Adipose tissue (tissue), 3 donors: ENCODE data around the gene ABI3. TPM values are rescaled to one million over a fixed set of nuclear protein-coding genes. Genes with fewer than 3 reads are reported as not detected.

Source experiments
- H3K27ac ChIP-seq: one replicate; pipeline ENCODE4 v1.5.1; 2013; ENCODE audit warnings: low read depth, low read length
- WGBS, 3 donors: extraction: QIAGEN DNeasy Blood & Tissue Kit; methylation state at CpG; one replicate each; pipeline ENCODE4 v1.1.7; 2013; 5-methylcytosine and 5-hydroxymethylcytosine counted together
- polyA plus RNA-seq, 3 donors: library from polyadenylated mRNA; stranded (reverse); fragments of 200-250 nt; gene quantifications; one replicate each; pipeline ENCODE4 v1.2.3, GENCODE V29; 2013
- donor health status: healthy with polysubstance abuse.
- donor health status: Bipolar disorder and iron deficiency.
- donor health status: healthy.

The ABI3 gene
- polyA plus RNA-seq, 3 donors, result 1.7 to 12.1 (median 5.5) TPM

DNA sequence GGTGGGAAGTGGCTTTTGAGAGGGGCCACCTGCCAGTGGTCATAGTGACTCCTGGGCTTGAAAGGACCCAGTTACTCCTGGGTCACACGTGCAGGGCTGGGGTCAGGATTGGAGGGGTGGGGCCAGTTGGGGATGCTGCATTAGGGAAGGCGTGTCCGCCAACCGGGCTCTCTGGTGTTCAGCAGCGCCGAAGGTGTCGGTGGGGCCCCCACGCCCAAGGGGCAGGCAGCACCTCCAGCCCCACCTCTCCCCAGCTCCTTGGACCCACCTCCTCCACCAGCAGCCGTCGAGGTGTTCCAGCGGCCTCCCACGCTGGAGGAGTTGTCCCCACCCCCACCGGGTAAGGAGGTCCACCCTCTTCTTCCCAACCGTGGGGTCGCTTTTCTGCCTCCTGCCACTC lies 9.5 kb downstream of the ABI3 start:
- 67 to 79% (median 79%) methylated on average over 14 to 15 of the region's 15 CpGs for WGBS, 3 donors
- no peak overlapping the region for H3K27ac ChIP-seq

DNA sequence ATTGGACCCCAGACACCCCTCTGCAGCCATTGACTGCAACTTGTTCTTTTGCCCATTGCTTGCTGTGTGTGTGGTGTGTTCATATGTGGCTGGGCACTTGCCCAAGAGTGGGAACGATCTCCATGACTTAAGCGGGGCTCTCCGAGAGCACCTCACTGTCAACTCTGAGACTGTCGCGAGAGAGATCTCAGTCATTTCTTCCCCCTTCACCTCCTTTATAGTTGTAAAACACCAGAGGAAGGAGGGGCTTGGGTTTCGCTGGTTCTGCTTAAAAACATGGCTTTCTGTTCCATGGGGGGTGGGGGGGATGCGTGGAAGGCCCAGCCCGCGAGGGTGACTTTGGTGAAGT lies 12.6 kb downstream of the ABI3 start:
- 20 to 28% (median 24%) methylated on average over 9 of the region's 9 CpGs for WGBS, 3 donors
- no peak overlapping the region for H3K27ac ChIP-seq

DNA sequence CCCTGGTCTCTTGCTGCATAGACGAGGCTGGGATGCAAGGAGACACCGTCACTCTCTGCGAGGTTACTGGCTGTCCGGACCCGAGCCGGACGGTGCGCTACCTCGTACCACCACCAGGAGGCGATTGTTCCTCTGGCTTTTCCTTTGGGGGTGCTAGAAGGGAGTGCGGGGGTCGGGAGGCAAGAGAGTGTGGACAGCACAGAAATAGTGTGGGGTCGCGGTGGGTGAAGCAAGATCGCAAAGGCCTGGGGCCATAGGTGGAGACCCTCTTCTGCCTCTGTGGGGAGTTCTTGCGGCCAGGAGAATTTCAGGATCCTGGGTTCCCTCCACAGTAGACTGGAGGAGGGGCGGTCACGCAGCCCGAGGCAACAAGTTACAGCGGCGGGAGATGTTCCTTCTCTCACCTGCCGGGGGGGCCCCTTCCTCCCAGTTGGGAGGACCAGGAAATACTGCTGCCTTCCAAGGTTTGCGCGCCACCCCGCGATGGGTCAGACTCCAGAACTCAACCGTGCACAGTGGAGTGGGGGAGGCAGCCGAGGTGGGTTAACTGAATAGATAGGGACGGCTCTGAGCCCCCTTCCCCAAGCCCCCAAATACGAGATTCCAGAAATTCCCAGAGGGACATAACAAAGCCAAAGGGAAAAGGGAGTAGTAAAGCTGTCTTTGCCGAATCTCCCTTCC lies 13.2 kb downstream of the ABI3 start:
- H3K27ac ChIP-seq, result no peak overlapping the region
- 4 to 6% (median 4%) methylated on average over 31 of the region's 31 CpGs for WGBS, 3 donors

DNA sequence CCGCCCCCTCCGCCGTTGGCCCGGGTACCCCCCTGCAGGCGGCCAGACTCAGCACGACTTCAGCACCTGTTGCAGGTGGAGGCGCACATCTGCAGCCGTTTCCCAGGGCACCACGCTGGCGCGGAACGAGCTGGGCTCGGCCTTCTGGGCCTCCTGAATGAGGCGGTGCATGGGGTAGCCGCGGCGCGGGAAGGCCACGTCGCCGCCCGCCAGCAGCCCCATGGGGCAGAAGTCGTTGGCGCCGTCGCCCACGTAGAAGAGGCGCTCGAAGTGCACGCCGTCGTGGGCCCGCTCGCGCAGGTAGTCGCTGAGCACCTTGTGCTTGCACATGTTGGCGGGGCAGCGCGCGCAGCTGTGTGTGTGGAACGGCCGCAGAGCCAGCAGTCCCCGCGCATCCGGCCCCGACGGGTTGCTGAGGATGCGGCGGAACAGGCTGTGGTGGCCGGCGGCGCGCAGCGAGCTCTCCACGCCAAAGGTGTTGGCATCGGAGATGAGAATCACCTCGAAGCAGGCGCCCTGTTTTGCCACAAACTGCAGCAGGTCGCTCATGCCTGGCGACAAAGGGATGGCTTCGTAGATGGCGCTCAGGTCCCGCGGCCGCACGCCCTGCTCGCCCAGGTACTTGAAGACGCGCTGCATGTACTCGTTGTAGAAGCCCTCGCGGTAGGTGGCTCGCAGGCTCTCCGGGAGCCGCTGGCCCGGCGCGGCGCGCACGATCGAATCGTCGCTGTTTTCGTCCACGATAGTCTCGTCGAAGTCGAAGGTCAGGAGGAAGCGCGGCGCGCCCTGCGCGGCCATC lies 13.9 kb downstream of the ABI3 start:
- 1 to 4% (median 2%) methylated on average over 92 to 95 of the region's 95 CpGs for WGBS, 3 donors
- H3K27ac ChIP-seq, result no peak overlapping the region

DNA sequence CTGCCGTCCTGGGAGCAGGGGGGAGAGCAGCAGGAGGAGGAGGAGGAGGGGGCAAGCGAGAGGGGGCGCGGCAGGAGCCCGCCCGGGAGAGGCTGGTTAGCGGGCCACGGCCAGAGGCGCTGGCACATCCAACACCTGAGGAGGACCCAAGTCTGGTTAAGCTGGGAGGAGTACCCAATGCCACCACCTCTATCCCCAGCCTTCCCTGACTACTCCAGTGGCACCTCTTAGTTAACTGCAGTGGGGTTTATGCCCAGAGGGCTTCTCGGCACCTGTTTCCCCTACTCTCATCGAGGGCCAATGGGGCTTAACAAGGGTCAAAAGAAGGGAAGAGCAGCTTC lies 14.5 kb downstream of the ABI3 start:
- WGBS, 3 donors, result 18 to 69% (median 24%) methylated on average over 3 to 11 of the region's 11 CpGs
- H3K27ac ChIP-seq, result no peak overlapping the region

DNA sequence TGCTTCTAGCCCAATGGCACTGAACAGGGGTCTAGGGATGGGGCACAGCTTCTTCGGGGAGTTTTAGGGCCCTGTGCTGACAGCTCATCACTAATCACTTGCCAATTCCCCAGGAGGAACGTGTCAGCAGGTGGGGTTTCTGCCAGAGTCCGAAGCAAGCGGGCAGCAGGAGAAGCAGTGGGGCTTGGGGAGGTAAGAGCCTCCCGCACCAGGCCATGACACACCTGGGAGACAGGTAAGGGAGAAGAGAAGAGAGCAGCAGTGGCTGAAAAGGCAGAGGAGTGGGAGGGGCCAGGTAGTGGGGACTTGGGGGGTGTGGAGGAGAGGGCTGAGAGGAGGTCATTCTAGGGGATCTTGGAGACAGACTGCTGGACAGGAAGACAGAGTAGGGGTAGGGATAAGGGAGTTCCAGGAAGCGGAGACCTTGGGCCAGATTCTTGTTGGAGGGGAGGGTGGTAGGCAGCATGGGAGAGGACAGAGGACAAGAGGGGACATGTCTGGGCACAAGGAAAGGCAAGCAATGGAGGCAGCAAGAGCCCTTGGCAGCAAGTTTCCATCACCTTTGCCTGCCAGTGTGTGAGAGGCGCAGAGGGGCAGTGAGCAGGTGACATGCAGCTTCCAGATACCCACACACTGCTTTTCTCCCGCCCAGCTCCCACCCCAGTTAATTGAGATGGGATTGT lies 15.2 kb downstream of the ABI3 start:
- H3K27ac ChIP-seq, result no peak overlapping the region
- 77 to 85% (median 85%) methylated on average over 8 of the region's 8 CpGs for WGBS, 3 donors

DNA sequence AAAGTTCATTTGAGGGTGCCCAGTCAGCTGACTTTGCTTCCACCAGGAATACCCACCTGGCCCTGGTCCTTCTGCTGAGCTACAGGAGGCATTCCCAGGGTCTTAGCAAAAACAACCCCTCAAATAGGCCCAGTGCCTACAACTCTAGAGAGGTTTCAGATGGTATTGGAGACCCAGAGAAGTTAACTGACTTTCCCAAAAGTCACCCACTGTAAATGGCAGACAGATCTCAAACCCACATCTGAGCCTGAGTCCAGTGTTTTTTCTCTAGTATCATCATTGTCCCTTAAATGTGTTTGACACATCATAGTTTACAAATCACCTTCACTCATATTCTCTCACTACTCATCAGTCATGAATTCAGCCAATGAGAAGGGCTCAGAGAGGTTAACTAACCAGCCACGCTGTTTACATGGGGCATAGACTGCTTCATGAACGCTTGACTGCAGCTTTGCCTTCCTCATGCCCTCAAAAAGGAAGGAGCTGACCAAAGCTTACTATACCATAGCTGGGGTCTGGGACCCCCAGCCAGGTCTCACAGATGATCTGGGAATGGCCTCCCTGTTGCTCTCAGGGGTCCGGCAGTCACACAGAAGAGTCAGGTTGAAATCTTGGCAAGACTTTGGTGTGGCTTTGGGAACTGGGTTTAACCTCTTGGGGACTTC lies 16.4 kb downstream of the ABI3 start:
- 46 to 81% (median 78%) methylated on average over 3 of the region's 3 CpGs for WGBS, 3 donors
- no peak overlapping the region for H3K27ac ChIP-seq

DNA sequence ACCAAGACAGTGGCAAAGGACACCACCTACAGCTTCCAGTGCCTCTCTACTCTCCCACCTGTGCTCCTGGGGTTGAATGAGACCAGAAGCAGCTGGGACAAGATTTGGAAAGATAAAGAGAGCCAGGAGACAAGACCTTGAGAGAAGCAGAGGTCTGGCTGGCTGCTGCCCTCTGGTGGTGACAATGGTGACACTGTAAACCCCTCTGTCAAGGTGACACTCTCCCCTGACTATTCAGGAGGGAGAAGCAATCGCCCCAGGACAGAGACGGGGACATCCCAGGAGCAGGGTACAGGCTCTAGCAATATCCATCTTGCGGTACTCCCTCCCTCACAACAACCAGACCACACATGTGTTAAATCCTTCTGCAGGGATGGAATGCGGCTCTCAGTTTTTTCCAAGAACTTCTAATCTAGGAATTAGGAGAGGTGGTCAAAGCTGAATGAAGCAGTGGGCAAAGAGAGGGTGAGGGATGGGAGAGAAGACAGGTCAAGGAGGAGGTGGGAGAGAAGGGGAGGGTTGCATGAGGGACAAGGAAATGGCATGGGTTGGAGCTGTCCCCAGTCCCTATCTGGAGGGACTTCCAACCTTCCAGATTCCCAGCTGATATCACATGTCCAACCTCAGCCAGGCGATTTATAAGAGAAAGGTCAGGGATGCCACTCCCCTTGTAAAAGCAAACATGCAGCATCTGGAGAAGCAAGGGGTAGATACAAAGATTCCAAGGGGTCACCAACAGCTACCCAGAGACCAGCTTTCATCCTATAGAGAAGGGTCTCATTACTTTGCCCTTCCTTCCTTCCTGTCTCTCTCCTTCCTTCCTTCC lies 17.1 kb downstream of the ABI3 start:
- H3K27ac ChIP-seq, result no peak overlapping the region

DNA sequence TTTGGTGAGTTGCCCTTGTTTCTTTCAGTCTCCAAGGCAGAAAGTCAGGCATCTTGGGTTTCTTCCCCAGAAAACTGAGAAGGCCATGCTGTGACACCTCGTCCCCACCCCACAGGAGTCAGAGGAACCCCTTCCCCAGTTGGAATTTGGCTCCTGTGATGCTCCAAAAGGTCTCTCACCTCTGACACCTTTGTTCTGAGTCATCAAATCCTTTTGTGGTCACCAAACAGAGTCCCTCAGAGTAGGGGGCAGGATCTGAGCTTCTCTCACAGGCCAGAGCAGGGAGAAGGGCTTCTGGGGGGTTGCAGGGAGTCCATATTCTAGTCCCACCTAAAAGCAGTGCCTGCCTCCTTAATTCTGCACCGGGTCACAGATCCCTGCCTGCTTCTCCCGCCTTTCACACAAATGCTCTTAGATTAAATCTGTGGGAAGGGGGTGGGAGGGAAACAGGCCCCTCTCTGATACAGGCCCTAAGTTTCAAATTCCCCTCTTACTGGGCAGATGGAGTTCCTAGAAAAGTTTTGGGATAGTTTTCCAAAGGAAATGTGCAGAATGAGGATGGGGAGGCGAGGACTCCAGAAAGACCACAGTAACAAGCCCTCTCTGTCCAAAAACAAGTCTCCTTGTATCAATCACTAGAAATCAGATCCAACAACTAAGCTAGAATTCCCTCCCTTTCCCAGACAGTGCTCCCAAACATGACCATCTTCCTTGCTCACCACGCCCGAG lies 18.7 kb downstream of the ABI3 start:
- no peak overlapping the region for H3K27ac ChIP-seq
- 60 to 72% (median 70%) methylated on average over 6 of the region's 6 CpGs for WGBS, 3 donors

More for the DNA sequence above, 17.1 kb downstream of the ABI3 start:
- 12 to 18% (median 13%) methylated on average over 5 of the region's 5 CpGs for WGBS, 3 donors

DNA sequence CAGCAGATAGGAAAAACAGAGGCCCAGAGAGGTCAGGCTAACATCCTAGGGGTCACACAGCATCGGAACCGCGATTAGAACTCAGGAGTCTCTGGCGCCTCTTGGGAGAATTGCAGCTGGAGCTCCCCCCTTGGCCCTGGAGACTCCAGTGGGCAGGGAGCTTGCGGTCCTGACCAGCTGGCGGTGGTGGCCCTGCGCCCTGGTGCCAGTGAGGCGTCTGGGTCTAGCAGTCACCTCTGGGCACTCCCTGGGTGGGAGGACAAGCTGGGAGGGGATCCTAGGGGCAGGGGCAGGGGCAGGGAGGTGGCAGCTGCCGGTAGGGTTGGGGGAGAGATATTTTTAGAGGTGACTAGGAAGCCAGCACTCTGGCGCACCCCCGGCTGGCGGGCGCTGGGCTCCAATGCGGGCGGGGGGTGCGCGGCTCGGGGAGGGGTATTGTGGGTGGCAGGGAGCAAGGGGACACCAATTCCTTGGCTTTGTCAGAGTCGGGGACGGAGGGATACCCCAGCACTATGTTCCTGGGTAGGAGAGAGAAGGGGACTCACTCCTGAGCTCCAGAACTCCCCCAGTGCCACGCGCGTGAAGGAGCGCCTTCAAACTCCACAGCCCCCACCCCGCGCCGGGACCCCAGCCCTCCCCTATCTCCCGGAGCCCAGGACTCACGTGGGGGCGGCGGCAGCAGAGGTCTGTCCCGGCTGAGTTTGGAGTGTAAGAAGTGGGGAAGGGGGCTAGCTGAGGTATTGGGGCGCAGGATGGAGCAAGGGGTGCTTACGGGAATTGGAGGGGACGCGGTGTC lies 19.5 kb downstream of the ABI3 start:
- WGBS, 3 donors, result 6 to 12% (median 9%) methylated on average over 27 to 36 of the region's 36 CpGs
- no peak overlapping the region for H3K27ac ChIP-seq

DNA sequence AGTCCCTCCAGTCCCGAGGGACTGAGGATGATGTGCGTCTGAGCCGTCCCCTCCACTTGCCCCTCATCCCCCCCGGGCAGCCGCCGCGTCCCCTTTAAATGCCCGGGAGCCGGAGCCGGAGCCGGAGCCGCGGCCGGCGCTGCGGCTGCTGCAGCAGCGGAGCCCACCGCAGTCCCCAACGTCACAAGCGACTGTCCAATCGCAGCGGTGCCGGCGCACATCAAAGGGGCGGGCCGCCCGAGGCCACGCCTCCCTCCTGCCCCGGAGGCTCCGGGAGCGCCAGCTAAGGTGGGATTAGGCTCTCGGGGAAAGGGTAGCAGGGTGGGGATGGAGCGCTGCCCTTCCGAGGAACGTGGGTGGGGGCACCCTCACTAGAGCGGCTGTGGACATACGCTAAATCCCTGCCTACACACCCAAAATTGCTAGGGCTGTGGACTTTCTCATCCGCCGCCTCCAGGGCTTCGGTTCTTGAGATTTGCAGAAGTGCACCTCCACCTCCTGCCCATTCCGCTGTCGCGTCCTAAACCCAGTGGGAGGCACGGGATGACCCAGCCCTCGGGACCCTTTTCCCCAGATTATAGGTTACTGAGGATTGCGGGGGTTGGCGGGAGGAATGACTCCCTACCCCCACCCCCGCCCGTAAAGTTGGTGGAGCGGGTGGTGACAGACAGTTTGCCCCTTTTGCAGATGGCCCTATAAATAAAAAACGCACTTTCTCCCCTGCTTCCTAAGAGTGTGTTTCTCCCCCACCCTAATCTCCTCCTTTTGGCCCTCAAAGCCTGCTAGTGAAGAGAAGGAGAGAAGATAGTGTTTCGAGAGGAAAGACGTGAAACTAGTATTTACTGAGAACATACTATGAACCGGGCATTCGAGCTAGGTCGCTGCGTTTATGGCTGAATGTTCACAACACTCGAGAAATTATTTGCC lies 20.4 kb downstream of the ABI3 start, which contains the start of gene PHOSPHO1:
PHOSPHO1 (minus strand) TSS at position 152 of the 927 bp plus-strand sequence. CDS start 4,096 bp downstream, outside the sequence.
- no peak within 1 kb of the TSS for H3K27ac ChIP-seq
- WGBS, 3 donors, result 2 to 5% (median 4%) methylated on average over 57 to 58 of the region's 58 CpGs

DNA sequence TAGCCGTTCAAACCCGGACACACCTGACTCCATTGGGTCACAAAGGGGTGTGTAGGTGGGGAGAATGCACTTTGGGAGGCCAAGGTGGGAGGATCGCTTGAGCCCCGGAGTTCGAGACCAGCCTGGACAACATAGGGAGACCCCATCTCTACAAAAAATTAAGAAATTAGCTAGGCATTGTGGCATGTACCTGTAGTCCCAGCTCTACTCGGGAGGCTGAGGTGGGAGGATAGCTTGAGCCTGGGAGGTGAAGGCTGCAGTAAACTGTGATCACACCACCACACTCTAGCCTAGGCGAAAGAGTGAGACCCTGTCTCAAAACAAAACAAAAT lies 21.0 kb downstream of the ABI3 start:
- WGBS, 3 donors, result 66 to 71% (median 69%) methylated on average over 7 of the region's 7 CpGs
- H3K27ac ChIP-seq, result no peak overlapping the region

DNA sequence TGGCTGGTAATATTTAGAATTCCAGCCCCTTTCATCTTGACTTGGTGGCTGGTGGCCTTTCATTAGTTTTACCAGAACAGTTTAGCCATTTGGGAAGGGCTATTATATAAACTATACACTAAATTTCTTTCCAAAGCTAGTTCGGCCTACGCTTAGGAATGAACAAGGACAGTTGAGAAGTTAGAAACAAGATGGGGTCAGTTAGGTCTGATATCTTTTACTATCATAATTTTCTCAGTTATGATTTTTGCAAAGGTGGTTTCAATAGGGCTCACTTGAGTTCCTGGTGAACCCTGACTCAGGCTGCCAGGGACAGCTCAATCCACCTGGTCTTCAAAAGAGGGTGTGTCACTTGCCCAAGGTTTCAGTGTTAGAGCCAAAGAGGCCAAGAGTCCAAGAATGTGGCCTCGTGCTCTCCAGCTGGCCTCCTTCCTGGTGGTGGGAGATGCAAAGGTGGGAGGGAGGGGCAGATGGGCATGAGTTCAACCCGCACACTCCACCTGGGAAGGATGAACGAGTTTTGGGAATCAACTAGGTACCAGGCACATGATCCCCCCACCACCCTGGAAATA lies 24.1 kb downstream of the ABI3 start:
- 83 to 88% (median 87%) methylated on average over 5 of the region's 5 CpGs for WGBS, 3 donors
- no peak overlapping the region for H3K27ac ChIP-seq

DNA sequence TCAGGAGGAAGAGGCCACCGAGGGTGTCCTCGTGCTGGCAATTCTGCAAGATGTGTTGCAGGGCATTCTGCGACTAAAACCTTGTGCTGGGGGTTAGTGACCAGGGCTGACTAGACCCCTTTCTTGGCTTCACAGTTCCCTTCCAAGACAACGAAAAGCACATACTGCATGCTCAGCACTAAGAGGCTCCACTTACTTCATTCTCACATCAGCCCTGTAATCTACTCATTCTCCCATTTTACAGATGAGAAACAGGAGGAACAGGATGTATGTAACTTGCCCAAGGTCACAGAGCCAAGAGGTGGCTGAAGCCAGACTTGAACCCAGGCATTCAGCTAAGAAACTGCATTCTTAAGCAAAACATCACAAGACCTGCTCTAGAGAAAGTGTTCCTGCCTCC lies 25.4 kb downstream of the ABI3 start:
- 64 to 70% (median 67%) methylated on average over 4 of the region's 4 CpGs for WGBS, 3 donors
- no peak overlapping the region for H3K27ac ChIP-seq

DNA sequence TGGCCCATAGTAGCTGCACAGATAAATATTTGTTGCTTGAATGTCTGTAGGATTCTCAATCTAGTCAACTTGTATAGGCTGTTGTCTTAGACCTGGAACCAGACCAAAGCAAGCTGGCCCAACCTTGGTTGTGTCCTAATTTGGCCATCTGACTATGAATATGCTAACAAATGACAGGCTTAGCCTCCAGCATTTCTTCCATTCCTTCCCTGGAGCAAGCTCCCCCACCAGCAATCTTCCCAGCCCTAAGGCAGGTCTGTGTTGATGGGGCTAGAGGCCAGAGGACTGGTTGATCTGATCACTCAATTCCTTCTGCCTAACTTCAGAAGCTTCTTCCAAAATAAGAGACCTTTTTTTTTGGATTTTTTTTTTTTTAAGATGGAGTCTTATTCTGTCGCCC lies 29.5 kb downstream of the ABI3 start:
- WGBS, 3 donors, result 93 to 100% (median 94%) methylated on average over 1 of the region's 1 CpG
- no peak overlapping the region for H3K27ac ChIP-seq

DNA sequence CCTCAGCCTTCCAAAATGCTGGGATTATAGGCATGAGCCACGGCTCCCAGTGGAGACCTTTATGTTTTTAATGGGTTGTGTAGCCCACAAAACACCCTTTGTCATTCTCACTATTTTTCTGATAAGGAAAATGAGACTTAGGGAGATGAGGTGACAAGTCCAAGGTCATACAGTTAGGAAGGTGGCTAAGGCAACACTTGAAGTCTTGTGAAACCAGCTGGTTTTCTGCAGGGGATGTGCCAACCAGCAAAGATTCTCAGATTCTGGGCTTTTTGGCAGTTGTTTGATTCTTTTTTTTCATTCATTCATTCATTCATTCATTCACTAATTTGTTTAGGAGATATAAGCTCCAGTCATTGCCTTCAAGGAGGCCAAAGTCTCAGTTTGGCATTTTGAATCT lies 30.1 kb downstream of the ABI3 start:
- no peak overlapping the region for H3K27ac ChIP-seq
- 41 to 80% (median 80%) methylated on average over 1 of the region's 1 CpG for WGBS, 3 donors
